T-helper 2 cell (primary cell): ENCODE results near the gene ACTMAP.

Source experiments
- DNase-seq, 5 experiments: peaks; one replicate each; pipeline versions ENCODE4 v3.0.0 to v3.0.0-alpha.2; 2012 to 2022

ACTMAP gene

DNA sequence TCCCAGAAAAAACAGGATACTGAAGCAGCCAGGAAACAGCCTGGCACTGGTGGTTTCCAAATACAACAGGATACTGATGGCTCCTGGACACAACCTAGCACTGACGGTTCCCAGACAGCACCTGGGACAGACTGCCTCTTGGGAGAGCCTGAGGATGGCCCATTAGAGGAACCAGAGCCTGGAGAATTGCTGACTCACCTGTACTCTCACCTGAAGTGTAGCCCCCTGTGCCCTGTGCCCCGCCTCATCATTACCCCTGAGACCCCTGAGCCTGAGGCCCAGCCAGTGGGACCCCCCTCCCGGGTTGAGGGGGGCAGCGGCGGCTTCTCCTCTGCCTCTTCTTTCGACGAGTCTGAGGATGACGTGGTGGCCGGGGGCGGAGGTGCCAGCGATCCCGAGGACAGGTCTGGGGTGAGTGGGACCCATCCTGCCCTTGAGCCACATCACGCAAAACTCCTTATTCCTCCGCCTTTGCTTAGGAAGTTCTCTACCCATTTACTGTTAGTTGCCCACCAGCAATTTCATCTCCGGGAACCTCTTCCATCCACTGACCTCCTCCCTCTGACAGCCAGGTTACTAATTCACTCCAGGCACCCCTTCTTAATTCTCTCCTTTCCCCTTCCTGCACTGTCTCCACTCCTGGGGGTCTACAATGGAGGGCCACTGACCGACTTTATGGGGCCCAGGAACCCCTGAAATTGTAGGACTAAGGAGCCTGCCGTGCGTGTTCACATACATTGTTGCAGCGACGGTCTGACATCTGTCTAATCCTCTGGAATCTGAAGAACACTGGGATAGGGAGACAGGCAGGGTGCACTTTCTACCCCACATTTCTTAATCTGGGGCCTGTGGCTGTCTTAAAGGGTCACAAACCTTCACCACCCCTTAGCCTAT is 32.1 kb downstream of the ACTMAP start:
- DNase-seq = peak in 1 of 5 experiments; percentile 14

DNA sequence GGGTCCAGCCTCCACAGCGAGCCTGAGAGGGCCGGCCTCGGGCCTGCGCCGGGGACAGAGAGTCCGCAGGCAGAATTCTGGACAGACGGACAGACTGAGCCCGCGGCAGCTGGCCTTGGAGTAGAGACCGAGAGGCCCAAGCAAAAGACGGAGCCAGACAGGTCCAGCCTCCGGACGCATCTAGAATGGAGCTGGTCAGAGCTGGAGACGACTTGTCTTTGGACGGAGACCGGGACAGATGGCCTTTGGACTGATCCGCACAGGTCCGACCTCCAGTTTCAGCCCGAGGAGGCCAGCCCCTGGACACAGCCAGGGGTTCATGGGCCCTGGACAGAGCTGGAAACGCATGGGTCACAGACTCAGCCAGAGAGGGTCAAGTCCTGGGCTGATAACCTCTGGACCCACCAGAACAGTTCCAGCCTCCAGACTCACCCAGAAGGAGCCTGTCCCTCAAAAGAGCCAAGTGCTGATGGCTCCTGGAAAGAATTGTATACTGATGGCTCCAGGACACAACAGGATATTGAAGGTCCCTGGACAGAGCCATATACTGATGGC is 32.9 kb downstream of the ACTMAP start:
- DNase-seq = no peak

DNA sequence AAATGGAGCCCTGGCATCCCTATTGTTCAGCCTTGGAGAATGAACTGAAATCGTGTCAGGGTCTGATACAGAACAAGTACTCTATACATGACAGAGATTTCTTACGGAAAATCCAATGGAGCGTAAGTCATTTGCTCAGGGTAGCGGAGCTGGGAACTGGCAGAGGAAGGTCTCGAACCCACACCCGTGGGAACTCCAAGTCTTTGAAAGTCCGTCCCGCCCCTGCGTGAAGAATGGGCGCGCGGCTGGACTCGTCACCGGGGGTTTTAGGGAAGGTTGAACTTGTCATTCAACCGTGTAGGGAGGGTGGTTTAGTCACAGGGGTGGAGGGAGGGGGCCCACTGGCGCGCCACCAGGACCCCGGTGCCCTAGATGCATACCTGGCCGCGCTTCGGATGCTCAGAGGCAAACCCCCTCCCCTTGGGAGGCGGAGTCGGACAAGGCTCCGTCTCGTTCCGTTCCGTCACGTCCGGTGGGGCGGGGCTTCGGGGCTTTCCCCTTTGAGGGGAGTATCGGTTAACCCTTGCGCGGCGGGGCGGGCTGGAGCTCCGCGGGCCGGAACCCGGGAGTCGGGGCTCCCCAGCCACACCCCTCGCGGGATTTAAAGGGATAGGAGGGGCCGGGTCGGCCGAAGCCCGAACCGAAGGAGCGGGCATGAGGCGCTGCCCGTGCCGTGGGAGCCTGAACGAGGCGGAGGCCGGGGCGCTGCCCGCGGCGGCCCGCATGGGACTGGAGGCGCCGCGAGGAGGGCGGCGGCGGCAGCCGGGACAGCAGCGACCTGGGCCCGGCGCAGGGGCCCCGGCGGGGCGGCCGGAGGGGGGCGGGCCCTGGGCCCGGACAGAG is 33.6 kb downstream of the ACTMAP start, which contains the start of the genes COQ8B and ITPKC:
Gene COQ8B (minus strand): TSS at position 405 of the 843 bp plus-strand sequence. CDS start 2,254 bp downstream, outside the sequence.
Gene ITPKC (plus strand): TSS at position 631 of the 843 bp plus-strand sequence. CDS start 24 bp downstream, at position 655.
- DNase-seq = peak; percentile 97 to 100 (median 100)

DNA sequence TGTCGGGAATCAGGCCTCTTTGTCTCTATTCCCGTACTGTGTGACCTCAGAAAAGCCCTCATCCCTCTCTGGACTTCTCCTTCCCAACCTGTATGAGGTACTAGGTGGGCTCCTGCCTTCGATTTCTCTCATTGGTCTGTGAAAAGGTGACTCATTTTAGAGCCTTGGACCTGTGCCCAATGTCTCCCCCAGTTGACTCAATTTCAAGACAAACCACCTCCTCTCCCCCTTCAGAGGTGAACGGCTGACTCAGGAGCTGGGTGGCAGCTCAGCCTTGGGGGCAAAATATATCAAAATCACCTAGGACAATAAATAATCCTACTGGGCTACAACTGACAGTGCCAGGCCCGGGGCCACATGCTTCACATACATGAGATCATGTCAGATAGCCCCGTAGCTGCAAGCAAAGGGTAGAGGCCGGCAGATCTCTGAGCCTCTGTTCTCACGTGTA is 34.2 kb downstream of the ACTMAP start:
- DNase-seq = peak in 4 of 5 experiments; percentile 20 to 57 (median 47)

- peak; percentile 86 to 94 (median 89) for DNase-seq
These were observed 35.6 kb downstream of the ACTMAP start for GRCh38 chr19:40714441-40715299.

DNA sequence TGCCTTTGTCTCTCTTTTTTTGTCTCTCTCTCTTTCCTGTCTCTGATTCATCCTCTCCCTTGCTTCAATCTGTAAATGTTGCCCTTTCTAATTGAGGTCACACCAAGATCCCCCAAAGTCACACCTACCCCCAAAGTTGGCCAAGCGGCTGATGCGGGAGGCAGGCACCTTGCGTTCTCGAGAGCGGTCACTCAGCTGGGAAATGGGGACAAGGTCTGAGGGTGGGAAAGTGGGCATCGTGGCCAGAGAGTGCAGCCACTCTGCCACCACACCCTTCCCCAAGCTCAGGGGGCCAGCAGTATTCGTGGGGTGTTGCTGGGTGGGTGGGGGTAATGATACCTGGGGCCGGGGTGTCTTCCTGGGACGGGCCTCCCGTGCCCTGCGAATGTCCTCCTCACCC is 36.3 kb downstream of the ACTMAP start:
- no peak for DNase-seq

DNA sequence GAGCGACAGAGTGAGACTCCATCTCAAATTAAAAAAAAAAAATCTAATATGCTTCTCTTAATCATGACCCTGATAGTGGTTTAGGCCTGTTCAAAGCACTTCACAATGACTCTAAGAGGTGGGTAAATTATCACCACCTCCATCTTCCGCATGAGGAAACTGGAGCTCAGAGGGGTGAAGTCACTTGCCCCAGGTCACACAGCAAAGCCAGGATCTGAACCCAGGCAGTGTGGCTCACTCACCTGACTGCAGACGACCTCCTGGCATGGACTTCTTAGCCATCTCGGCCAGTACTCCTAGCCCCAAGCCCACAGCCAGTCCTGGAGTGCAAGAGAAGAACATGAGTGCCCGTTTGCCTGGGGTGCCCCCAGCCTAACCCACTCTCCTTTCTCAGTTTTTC is 40.5 kb downstream of the ACTMAP start:
- no peak for DNase-seq

DNA sequence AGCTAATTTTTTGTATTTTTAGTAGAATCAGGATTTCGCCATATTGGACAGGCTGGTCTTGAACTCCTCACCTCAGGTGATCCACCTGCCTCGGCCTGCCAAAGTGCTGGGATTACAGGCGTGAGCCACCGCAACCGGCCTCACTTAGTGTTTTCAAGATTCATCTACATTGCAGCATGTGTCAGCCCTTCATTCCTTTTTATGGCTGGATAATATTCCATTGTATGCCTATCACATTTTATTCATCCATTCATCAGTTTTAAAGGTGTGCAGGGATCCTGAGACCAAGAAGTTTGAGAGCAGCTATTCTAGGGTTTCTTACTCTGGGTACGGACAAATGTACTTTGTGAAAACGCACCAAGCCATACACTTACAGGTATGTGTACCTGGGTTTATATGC is 42.7 kb downstream of the ACTMAP start:
- no peak for DNase-seq

DNA sequence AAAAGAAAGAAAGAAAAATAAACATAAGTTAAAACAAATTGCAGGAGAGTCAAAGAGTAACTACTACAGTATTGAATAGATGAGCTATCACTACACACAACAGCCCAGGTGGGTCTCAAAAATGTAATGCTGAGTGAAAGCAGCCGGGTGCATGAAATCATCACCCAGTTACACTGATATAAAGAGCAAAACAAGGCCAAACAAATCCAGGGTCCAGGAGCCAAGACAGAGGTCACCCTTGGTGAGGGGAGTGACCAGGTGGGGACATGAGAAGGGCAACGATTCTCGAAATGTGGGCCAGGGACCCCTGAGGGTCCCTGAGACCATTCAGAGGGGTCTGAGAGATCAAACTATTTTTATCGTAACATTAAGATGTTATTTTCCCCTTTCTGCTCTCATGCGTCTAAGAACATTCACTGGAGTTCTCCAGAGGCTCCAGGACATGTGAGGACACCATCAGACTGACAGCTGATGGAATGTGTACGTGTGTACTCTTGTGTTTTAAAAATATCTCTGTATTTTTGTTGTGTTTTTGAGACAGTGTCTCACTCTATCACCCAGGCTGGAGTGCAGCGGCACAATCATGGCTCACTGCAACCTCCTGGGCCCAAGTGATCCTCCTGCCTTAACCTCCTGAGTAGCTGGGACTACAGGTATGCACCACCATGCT is 44.2 kb downstream of the ACTMAP start:
- no peak for DNase-seq

GRCh38 chr19:40705362-40705651 is 45.0 kb downstream of the ACTMAP start:
- DNase-seq = no peak

DNA sequence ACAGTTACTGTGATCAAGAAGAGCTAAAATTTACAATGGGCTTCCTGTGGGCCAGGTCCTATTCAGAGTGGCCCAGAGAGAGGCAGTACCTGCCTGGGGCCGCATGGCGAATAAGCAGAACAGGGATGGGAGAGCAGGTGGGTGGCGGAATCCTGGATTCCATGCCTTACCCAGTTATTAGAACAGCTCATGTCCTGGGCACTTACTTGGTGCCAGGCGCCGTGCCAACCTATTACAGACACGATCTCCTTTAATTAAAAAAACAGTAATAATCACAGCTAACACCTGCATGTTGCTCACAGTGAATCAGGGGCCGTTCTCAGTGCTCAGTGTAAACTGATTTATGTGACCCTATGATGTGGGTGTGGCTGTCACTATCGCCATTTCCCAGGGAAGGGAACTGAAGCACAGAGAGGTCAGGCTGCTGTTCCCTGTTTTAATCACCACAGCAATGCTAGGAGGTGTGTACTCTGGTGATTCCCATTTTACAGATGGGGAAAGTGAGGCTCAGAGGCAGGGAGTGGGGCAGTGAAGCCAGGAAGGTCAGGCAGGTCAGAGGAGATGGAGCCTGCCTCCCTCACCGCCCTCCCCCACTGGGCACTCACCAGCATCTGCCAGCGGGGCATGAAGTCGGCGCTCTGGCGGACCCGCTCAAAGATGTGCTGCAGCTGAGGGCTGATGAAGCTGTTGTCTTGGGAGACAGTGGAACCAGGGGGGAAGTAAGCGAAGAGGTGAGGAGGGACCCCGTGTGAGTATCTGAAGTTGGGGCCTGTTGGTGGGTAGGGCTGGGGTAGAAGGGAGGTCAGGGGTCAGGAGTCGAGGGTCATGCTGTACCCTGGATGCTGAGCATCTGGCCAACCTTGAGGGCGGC is 45.6 kb downstream of the ACTMAP start:
- DNase-seq = no peak

DNA sequence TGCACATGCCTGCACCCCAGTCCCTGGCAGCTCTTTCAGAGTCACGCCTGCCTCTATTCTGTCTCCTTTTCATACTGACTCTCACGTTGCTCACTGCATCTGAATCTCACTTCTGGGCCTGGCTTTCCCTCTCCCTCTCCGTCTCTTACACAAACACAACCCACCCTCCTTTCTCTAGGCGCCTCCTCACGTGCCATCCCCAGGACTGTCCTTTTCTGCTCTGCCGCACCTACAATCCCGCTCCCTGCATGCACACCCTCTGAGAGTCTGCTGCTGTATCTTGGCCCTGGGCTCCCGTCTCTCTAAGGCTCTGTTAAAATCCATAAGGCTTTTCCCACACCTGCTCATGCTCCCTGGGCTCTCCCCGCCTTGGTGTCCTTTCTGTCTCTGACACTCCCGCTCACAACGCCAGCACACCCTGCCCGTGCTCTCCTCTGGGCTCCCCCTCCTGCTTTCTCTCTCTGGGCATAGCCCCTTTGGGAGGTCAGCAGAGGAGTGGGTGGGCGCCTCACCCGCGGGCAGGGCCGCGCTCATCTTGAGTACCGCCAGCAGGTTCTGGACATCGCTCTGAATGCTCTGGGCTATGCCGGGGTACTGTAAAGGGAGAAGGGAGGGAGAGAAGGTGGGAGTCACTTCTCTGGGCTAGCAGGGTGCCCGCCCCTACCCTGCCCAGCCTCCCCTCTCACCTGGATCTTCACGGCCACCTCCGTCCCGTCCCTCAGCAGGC is 47.1 kb downstream of the ACTMAP start:
- DNase-seq = no peak

GRCh38 chr19:40702337-40703012 is 47.8 kb downstream of the ACTMAP start:
- no peak for DNase-seq

GRCh38 chr19:40701758-40702157 is 48.5 kb downstream of the ACTMAP start:
- no peak for DNase-seq

DNA sequence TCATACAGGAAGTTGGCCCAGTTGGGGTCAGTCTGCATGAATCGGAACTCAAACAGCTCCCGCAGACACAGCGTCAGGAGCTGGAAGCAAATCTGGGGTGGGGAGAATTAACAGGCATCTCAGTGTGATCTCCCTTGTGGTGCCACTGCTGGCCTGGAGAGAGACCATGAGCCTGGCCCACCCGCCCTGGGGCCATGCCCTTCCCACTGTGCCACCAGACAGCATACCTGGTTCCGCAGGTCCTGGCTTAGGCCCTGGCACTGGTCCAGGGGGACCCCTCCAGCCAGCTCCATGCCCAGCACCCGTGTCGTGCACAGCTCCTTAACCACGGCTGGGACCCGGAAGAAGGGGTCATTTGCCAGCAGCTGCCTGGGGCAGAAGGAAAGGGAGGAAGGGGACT is 50.2 kb downstream of the ACTMAP start:
- no peak for DNase-seq

DNA sequence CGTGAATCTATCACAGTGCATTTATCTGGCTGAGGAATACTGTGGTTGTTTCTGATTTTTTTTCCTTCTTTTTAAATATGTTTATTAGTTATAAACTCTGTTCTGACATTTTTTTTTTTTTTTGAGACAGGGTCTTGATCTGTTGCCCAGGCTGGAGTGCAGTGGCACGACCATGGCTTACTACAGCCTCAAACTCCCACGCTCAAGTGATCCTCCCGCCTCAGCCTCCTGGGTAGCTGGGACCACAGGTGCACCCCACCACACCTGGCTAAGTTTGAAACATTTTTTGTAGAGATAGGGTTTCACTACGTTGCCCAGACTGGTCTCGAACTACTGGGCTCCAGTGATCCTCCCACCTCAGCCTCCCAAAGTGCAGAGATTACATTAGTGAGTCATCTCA is 53.3 kb downstream of the ACTMAP start:
- no peak for DNase-seq

GRCh38 chr19:40695881-40696280 is 54.4 kb downstream of the ACTMAP start:
- no peak for DNase-seq

DNA sequence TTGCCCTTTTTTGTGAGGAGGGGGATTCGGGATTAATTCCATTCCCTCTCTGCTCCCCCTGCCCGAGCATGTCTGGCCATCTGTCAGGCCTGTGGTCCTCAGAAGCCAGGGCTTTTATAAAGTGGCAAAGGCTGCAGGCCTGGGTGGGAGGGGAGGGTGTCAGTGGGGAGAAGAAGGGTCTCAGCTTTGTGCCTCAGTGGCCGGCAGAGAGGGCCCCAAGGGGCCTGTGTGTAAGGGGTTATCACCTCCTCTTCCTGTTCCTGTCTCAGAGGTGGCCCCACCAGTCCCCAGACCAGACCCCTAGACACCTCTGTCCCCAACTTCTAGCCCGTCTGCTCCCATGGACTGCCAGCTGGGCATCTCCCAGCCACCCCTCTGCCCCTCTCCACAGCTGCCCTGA is 56.4 kb downstream of the ACTMAP start:
- no peak for DNase-seq

DNA sequence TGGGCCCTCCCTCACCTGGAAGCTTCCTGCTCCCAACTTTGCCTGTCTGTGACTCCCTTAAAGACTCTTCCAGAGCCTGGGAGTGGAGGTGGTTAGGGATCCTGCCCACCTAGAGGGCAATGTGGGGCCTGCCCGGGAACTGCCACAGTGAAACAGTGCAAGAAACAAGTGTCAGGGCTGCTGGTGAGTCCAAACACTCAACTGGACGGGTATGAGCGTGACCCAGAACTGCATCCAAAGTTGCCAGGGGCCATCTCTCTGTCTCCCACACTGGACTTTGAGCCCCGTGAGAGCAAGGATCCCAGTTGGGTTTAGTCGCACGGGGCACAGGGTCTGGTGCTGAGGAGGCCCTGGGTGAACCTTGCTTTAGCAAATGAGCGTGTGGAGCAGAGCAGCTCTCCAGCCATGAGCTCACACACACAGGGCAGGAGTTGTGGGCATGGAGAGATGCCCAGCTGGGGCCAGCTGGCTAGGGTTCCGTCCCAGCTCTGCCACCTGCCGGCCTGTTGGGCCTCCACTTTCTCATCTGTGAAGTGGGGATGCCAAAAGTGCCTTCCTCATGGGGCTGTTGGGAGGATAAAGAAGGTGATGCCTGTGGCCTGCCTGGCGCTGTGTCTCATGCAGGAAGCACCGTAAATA is 57.0 kb downstream of the ACTMAP start:
- no peak for DNase-seq
